NCI-H2029 treated with DMSO at 0.1 percent for 48 hours (cell line): Measurements from ENCODE around the gene DBNDD1.

Experiments used
- DNase-seq: peaks from one replicate; lab custom pipeline; 2025; lab: John Stamatoyannopoulos, UW

The DBNDD1 gene

DNA sequence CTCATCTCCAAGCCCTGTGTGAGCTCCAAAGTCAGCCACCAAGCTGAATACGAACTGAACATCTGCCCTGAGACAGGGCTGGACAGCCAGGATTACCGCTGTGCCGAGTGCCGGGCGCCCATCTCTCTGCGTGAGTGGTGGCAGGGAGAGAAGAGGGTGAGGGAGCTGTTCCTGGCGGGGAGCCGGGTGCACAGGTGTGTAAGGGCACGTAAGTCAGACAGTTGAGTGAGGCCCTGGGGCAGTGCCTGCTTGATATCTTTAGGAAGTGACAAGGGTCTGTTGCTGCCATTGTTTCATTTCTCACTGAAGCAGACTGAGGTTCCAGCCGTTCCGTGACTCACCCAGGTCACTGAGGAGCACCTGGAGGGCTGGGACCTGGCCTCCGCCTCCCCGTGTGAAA is 58.3 kb downstream of the DBNDD1 start:
- no peak for DNase-seq

DNA sequence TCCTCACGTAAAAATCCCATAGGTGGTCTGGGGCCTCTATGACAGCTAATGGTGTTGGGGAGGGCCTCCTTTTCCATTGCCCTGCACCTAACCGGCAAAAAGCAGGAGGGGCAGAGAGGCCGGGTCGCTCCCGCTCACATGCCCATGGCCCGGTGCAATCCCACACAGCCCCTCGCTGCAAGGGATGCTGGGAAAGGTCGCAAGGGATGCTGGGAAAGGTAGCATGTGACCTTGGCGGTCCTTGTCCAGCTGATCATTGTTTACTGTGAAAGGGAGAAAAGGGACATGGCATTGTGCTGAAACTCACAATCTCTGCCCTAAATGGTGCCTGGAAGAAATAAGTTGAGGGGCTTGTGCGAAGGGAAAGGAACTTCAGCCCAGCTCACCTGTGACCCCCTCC is 60.7 kb downstream of the DBNDD1 start:
- no peak for DNase-seq

DNA sequence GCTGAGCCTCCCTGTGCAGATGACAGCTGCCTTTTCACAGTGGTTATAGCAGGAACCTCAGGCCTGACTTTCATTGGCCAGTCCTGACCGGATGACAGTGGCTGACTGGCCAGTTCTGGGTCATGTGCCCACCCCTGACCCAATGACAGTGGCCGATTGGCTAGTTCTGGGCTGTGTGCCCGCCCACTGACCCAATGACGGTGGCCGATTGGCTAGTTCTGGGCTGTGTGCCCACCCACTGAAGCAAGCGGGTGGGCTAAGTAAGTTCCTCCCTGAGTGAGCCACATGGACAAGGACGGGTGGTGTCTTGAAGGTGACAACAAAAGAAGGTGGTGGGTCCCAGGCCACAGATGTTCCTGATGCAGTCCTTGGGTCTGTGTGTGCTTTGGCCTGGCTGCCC is 61.2 kb downstream of the DBNDD1 start:
- DNase-seq, result no peak

DNA sequence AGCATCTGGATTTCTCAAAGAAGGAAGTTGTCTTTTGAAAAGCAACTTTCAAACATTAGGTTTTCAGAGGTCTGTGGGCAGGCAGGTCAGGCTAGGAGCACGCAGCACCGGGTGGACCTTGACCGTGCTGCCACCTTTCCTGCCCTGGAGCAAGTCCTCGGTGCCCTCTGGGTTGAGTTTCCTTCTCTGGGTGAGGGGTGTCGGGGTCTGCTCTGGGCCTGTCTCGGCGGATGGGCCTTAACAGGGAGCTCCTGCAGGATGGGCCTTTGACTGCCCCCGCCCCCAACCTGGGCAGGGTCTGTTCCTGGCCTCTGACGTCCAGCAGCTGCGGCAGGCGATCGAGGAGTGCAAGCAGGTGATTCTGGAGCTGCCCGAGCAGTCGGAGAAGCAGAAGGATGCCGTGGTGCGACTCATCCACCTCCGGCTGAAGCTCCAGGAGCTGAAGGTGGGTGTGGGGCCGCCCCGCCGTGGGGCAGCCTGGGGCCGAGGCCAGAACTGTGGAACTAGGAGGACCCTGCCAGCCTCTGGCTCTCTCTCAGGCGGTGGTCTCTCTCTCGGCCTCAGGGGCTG is 62.0 kb downstream of the DBNDD1 start:
- no peak for DNase-seq

DNA sequence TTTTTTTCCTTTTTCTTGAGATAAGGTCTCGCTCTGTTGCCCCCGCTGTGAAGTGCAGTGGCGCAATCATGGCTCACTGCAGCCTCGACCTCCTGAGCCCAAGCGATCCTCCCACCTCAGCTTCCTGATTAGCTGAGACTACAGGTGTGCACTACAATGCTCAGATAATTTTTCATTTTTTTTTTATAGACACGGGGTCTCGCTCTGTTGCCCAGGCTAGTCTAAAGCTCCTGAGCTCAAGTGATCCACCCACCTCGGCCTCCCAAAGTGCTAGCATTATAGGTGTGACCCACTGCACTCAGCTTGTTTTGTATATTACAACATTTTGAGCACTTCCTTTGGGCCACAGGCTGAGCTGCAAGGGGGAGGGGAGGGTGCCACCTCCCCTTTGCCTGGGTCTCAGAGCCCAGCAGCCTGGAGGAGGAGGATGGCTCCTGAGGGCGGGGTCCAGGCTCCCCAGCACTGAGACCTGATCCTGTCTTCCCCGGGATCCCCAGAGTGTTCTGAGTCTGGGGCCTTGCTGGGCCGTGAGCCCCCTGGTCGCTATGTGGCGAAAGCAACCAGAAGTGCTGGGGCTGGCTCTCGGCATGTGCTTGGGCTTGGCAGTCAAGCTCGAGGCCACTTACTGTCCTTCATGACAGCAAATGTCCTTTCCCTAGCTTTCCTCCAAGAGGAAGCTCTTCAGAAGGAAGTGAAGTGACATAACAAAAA is 62.6 kb downstream of the DBNDD1 start:
- DNase-seq, result no peak

DNA sequence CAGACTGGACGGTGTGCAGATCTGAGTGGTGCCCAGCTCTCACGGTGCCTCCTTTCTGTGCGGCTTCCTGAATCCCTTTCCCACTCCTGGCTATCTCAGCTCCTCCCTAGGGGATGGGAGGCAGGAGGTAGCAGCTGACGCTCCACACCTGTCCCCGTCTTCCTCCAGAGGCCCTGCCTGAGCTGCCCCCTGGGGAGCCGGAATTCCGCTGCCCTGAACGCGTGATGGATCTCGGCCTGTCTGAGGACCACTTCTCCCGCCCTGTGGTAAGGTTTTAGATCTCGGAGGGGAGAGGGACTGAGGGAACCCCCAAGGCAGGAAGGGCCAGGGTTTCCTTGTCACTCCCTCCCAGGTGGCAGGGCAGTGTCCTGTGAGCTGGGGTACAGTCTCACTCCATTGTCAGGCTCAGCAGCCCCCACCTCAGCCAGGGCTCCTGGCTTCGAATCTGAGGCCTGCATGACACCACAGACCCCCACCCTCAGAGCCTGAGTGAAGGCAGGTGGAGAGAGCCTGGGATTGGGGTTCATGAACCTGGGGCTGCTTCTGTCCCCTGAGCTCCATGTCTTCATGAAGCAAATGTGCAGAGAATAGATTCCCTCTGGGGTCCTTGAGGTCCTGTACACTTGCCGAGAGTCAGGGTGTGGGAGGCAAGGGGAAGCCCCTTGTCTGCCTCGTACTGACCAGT is 64.1 kb downstream of the DBNDD1 start:
- DNase-seq, result no peak
